NT2/D1 (cell line): ENCODE results near the gene GCK.

Experiments used
- SUZ12 ChIP-seq: IDR thresholded peaks from 2 replicates; pipeline ENCODE4 v1.6.1; 2011; ENCODE audit not compliant: insufficient read length, insufficient read depth; ENCODE audit errors: extremely low read depth
- ZNF274 ChIP-seq: IDR thresholded peaks from 2 replicates; pipeline ENCODE4 v1.6.1; 2011; ENCODE audit warnings: mild to moderate bottlenecking, low read depth, low read length

- no peak for TF ChIP-seq ZNF274
- TF ChIP-seq SUZ12, result no peak
Measured at GRCh38 chr7:44238116-44238695, 49.0 kb upstream of the GCK start.
